Stimulated activated CD4-positive, alpha-beta T cell treated with anti-CD3 and anti-CD28 coated beads, Interleukin-1b, Interleukin-23, amount 100 ng/mL, for 4 hours (primary cell): ENCODE measurements around the gene PRCC.

Experiments used
- DNase-seq, 2 donors: peaks; one replicate each; pipeline ENCODE4 v3.0.0-alpha.2; 2020; ENCODE audit warnings: low read depth in 2 of 2

Gene PRCC

GRCh38 chr1:156841295-156841855 is 74.0 kb downstream of the PRCC start:
- no peak for DNase-seq

- no peak for DNase-seq
These were observed 75.4 kb downstream of the PRCC start for GRCh38 chr1:156842618-156843300.

GRCh38 chr1:156844102-156844501 is 76.8 kb downstream of the PRCC start:
- DNase-seq = no peak

- DNase-seq = no peak
These were observed 77.3 kb downstream of the PRCC start for GRCh38 chr1:156844638-156845037.

- peak; percentile 26 to 31 for DNase-seq
These were observed 78.0 kb downstream of the PRCC start for GRCh38 chr1:156845055-156845952.

GRCh38 chr1:156845953-156846545 is 78.7 kb downstream of the PRCC start:
- no peak for DNase-seq

GRCh38 chr1:156846643-156847042 is 79.3 kb downstream of the PRCC start:
- DNase-seq = no peak

- DNase-seq = no peak
These were observed 80.5 kb downstream of the PRCC start for GRCh38 chr1:156847591-156848460.

GRCh38 chr1:156848461-156849150 is 81.3 kb downstream of the PRCC start:
- DNase-seq = peak; percentile 41 to 48

GRCh38 chr1:156849151-156849496 is 81.8 kb downstream of the PRCC start:
- DNase-seq = no peak
